Hepatocyte (in vitro differentiated cells): Measurements from ENCODE around the gene PLCL2. TPM values are rescaled to one million over a fixed set of nuclear protein-coding genes. Genes with fewer than 3 reads are reported as not detected.

Experiments used
- DNase-seq: peaks from one replicate; pipeline ENCODE4 v3.0.0-alpha.2; 2016; ENCODE audit warnings: low spot score
- H2AFZ ChIP-seq: fragments of 200-600 bp; sonication (generic); 2 replicates; pipeline ENCODE4 v1.6.0; 2016; ENCODE audit warnings: antibody characterized with exemption, mild to moderate bottlenecking
- H3K27ac ChIP-seq: fragments of 200-600 bp; sonication (generic); 2 replicates; pipeline ENCODE4 v1.5.1; 2016; ENCODE audit warnings: mild to moderate bottlenecking
- H3K27me3 ChIP-seq: fragments of 200-600 bp; sonication (generic); 2 replicates; pipeline ENCODE4 v1.6.1; 2016
- H3K36me3 ChIP-seq: fragments of 200-600 bp; sonication (generic); replicated peaks from 2 replicates; pipeline ENCODE4 v1.5.1; 2016; ENCODE audit warnings: low read depth; ENCODE audit not compliant: insufficient read depth
- H3K4me1 ChIP-seq: fragments of 200-600 bp; sonication (generic); 2 replicates; pipeline ENCODE4 v1.5.1; 2016; ENCODE audit warnings: mild to moderate bottlenecking, moderate library complexity; ENCODE audit not compliant: insufficient read depth
- H3K4me2 ChIP-seq: fragments of 200-600 bp; sonication (generic); 2 replicates; pipeline ENCODE4 v1.6.0; 2016
- H3K4me3 ChIP-seq: fragments of 200-600 bp; sonication (generic); 2 replicates; pipeline ENCODE4 v1.5.1; 2016; ENCODE audit warnings: mild to moderate bottlenecking
- H3K79me2 ChIP-seq: fragments of 200-600 bp; sonication (generic); 2 replicates; pipeline ENCODE4 v1.6.0; 2017; ENCODE audit warnings: mild to moderate bottlenecking
- H3K9me2 ChIP-seq: fragments of 200-600 bp; sonication (generic); replicated peaks from 2 replicates; pipeline ENCODE4 v1.6.0; 2017; ENCODE audit warnings: mild to moderate bottlenecking; ENCODE audit not compliant: insufficient read depth
- H3K9me3 ChIP-seq: fragments of 200-600 bp; sonication (generic); 2 replicates; pipeline ENCODE4 v1.5.1; 2016; ENCODE audit warnings: low read depth, mild to moderate bottlenecking
- H4K20me1 ChIP-seq: fragments of 200-600 bp; sonication (generic); 2 replicates; pipeline ENCODE4 v1.6.0; 2016; ENCODE audit warnings: mild to moderate bottlenecking; ENCODE audit not compliant: insufficient read depth, poor library complexity, severe bottlenecking
- CTCF ChIP-seq: fragments of 200-600 bp; sonication (generic); IDR thresholded peaks from 2 replicates; pipeline ENCODE4 v1.5.1; 2016; ENCODE audit warnings: antibody characterized with exemption, mild to moderate bottlenecking; ENCODE audit not compliant: poor library complexity
- EZH2 ChIP-seq: fragments of 200-600 bp; sonication (generic); IDR thresholded peaks from 2 replicates; pipeline ENCODE4 v1.6.1; 2016; ENCODE audit warnings: antibody characterized with exemption, mild to moderate bottlenecking, borderline replicate concordance
- EZH2phosphoT487 ChIP-seq: fragments of 200-600 bp; sonication (generic); IDR thresholded peaks from one replicate; pipeline ENCODE4 v1.6.1; 2018; ENCODE audit warnings: antibody characterized with exemption, mild to moderate bottlenecking, low read depth, moderate library complexity; ENCODE audit not compliant: unreplicated experiment, severe bottlenecking
- WGBS: methylation state at CpG from one replicate; pipeline ENCODE4 v1.1.6; 2016; ENCODE audit warnings: low lambda C conversion rate; ENCODE audit errors: missing lambda C conversion rate; 5-methylcytosine and 5-hydroxymethylcytosine counted together
- polyA plus RNA-seq: library from polyadenylated mRNA; unstranded; fragments of >200 nt; fragmentation: Nextera tagmentation; extraction: Ambion mirVana; gene quantifications from 2 replicates; pipeline ENCODE4 v1.2.1, GENCODE V29; 2016
- total RNA-seq: library from RNA; depleted of rRNA; stranded (reverse); fragments of >200 nt; gene quantifications from 2 replicates; pipeline ENCODE4 v1.2.3, GENCODE V29; 2014

Gene PLCL2
- total and polyA plus RNA-seq, 2 experiments from 2014 or later = 3.2 to 14.2 TPM

GRCh38 chr3:17039594-17039993 lies 154.8 kb downstream of the PLCL2 start:
- no peaks in the 10 kb centered on the region for H3K9me3 ChIP-seq
- H3K4me2 ChIP-seq = no peak overlapping the region
- TF ChIP-seq CTCF (no peak), EZH2phosphoT487 (no peak), EZH2 (no peak)
- WGBS = 68% methylated on average over 2 of the region's 2 CpGs
- H3K79me2 ChIP-seq = no peaks in the 10 kb centered on the region
- H3K36me3 ChIP-seq = no peaks in the 10 kb centered on the region
- H3K4me3 ChIP-seq = no peak overlapping the region
- H4K20me1 ChIP-seq = no peaks in the 10 kb centered on the region
- peak overlapping the region; percentile 66 for H3K27ac ChIP-seq
- no peaks in the 10 kb centered on the region for H3K9me2 ChIP-seq
- H3K4me1 ChIP-seq = no peaks in the 10 kb centered on the region
- H2AFZ ChIP-seq = no peak overlapping the region
- peak; percentile 30 for DNase-seq
- H3K27me3 ChIP-seq = no peaks in the 10 kb centered on the region

GRCh38 chr3:17040322-17040989 lies 155.7 kb downstream of the PLCL2 start:
- Histone ChIP-seq H3K4me3 (no peak overlapping the region), H3K9me2 (no peaks in the 10 kb centered on the region), H3K4me2 (no peak overlapping the region), H3K36me3 (no peaks in the 10 kb centered on the region), H3K79me2 (no peaks in the 10 kb centered on the region), H3K27me3 (no peaks in the 10 kb centered on the region), H3K9me3 (no peaks in the 10 kb centered on the region), H2AFZ (no peak overlapping the region), H3K27ac (no peak overlapping the region), H3K4me1 (no peaks in the 10 kb centered on the region), H4K20me1 (no peaks in the 10 kb centered on the region)
- no peak for DNase-seq
- 97% methylated on average over 5 of the region's 5 CpGs for WGBS
- no peak for TF ChIP-seq EZH2
- no peak for TF ChIP-seq CTCF
- TF ChIP-seq EZH2phosphoT487 = no peak

- Histone ChIP-seq H3K79me2 (no peaks in the 10 kb centered on the region), H3K4me1 (no peaks in the 10 kb centered on the region), H3K9me2 (no peaks in the 10 kb centered on the region), H3K27ac (no peak overlapping the region), H3K4me2 (no peak overlapping the region), H3K27me3 (no peaks in the 10 kb centered on the region), H3K4me3 (no peak overlapping the region), H3K9me3 (no peaks in the 10 kb centered on the region), H4K20me1 (no peaks in the 10 kb centered on the region), H3K36me3 (no peaks in the 10 kb centered on the region), H2AFZ (no peak overlapping the region)
- TF ChIP-seq CTCF = no peak
- TF ChIP-seq EZH2 = no peak
- TF ChIP-seq EZH2phosphoT487 = no peak
- DNase-seq = no peak
- 76% methylated on average over 5 of the region's 5 CpGs for WGBS
These were observed 156.2 kb downstream of the PLCL2 start for GRCh38 chr3:17040990-17041377.
